Measurements from ENCODE around the gene RSPH9.

DNA sequence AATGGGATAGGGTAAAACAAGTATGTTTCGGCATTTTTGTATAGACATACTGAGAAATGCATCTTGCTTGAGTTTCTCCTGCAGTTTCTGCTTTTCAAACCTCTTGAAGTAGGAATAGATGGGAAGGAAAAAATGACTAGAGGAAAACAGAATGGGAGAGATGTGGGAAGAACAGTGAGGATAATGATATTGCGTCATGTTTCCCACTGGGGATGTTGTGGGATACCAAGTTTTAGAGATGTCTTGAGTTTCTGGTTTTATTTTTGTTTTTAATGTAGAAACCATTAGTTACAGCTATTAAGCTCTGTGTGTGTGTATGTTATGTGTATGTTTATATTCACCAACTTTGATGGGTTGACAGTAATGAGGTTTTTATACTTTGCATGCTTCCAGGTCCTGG, 44.2 kb upstream of the RSPH9 start:
- TF ChIP-seq, protein P1, sequence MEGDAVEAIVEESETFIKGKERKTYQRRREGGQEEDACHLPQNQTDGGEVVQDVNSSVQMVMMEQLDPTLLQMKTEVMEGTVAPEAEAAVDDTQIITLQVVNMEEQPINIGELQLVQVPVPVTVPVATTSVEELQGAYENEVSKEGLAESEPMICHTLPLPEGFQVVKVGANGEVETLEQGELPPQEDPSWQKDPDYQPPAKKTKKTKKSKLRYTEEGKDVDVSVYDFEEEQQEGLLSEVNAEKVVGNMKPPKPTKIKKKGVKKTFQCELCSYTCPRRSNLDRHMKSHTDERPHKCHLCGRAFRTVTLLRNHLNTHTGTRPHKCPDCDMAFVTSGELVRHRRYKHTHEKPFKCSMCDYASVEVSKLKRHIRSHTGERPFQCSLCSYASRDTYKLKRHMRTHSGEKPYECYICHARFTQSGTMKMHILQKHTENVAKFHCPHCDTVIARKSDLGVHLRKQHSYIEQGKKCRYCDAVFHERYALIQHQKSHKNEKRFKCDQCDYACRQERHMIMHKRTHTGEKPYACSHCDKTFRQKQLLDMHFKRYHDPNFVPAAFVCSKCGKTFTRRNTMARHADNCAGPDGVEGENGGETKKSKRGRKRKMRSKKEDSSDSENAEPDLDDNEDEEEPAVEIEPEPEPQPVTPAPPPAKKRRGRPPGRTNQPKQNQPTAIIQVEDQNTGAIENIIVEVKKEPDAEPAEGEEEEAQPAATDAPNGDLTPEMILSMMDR (IDR thresholded peaks at IDR 0.05), result no peak
- no peak for TF ChIP-seq POLR2A (IDR thresholded peaks at IDR 0.05)
